Neural cell (in vitro differentiated cells): ENCODE results near the gene ANKRD39. TPM values are rescaled to one million over a fixed set of nuclear protein-coding genes. Genes with fewer than 3 reads are reported as not detected.

ENCODE experiments used
- H2AFZ ChIP-seq: fragments of 200-600, 300-800 bp; sonication (generic), shearing (Covaris generic); 2 replicates; pipeline ENCODE4 v1.6.0; 2014; ENCODE audit warnings: low read depth, mild to moderate bottlenecking, antibody characterized with exemption, low read length, moderate library complexity
- H3F3A ChIP-seq: fragments of 200-600 bp; shearing (Covaris generic); 2 replicates; pipeline ENCODE4 v1.6.1; 2016; ENCODE audit warnings: mild to moderate bottlenecking, moderate library complexity, mixed read lengths, antibody characterized with exemption, low read length; ENCODE audit not compliant: insufficient read depth, poor library complexity, severe bottlenecking
- H3K27ac ChIP-seq: fragments of 200-600, 300-800 bp; sonication (generic), shearing (Covaris generic); 2 replicates; pipeline ENCODE4 v1.5.1; 2014; ENCODE audit warnings: mild to moderate bottlenecking, low read length, moderate library complexity
- H3K27me3 ChIP-seq: fragments of 300-800, 200-600 bp; sonication (generic), shearing (Covaris generic); 2 replicates; pipeline ENCODE4 v1.6.0; 2014; ENCODE audit warnings: mild to moderate bottlenecking, low read depth, low read length, moderate library complexity; ENCODE audit not compliant: insufficient read depth
- H3K36me3 ChIP-seq: fragments of 300-800, 200-600 bp; sonication (generic), shearing (Covaris generic); 2 replicates; pipeline ENCODE4 v1.5.1; 2014; ENCODE audit warnings: mild to moderate bottlenecking, antibody characterized with exemption, low read length, moderate library complexity; ENCODE audit not compliant: insufficient read depth
- H3K4me2 ChIP-seq: fragments of 300-800, 200-600 bp; sonication (generic), shearing (Covaris generic); 2 replicates; pipeline ENCODE4 v1.6.0; 2014; ENCODE audit warnings: mild to moderate bottlenecking, low read length
- H3K4me3 ChIP-seq: fragments of 300-800, 200-600 bp; sonication (generic), shearing (Covaris generic); 2 replicates; pipeline ENCODE4 v1.5.1; 2014; ENCODE audit warnings: mild to moderate bottlenecking, low read length, moderate library complexity
- H3K79me2 ChIP-seq: fragments of 200-600 bp; shearing (Covaris generic); replicated peaks from 2 replicates; pipeline ENCODE4 v1.6.0; 2014; ENCODE audit warnings: mild to moderate bottlenecking, low read length, moderate library complexity; ENCODE audit not compliant: insufficient read depth
- H3K9ac ChIP-seq: fragments of 300-800, 200-600 bp; sonication (generic), shearing (Covaris generic); 2 replicates; pipeline ENCODE4 v1.6.1; 2016; ENCODE audit warnings: mild to moderate bottlenecking, low read length, mixed read lengths
- H3K9me2 ChIP-seq: fragments of 200-600 bp; shearing (Covaris generic); 2 replicates; pipeline ENCODE4 v1.6.1; 2016; ENCODE audit warnings: mild to moderate bottlenecking, low read length, mixed read lengths; ENCODE audit not compliant: insufficient read depth
- H3K9me3 ChIP-seq: fragments of 200-600, 300-800 bp; sonication (generic), shearing (Covaris generic); 2 replicates; pipeline ENCODE4 v1.6.1; 2016; ENCODE audit warnings: mild to moderate bottlenecking, mixed run types, low read length, moderate library complexity, mixed read lengths
- H4K20me1 ChIP-seq: fragments of 200-600 bp; shearing (Covaris generic); 2 replicates; pipeline ENCODE4 v1.6.1; 2016; ENCODE audit warnings: mild to moderate bottlenecking, mixed run types; ENCODE audit not compliant: insufficient read depth
- EP300 ChIP-seq: fragments of 450-650 bp; conservative IDR thresholded peaks from 2 replicates; pipeline ENCODE4 v1.6.1; 2014; ENCODE audit warnings: antibody characterized with exemption, mild to moderate bottlenecking, moderate library complexity; ENCODE audit not compliant: poor library complexity, severe bottlenecking
- EZH2 ChIP-seq: fragments of 200-600, 300-800 bp; shearing (Covaris generic), sonication (generic); IDR thresholded peaks from 2 replicates; pipeline ENCODE4 v1.6.1; 2014; ENCODE audit warnings: antibody characterized with exemption, low read length, borderline replicate concordance, mild to moderate bottlenecking; ENCODE audit not compliant: insufficient read depth, poor library complexity, severe bottlenecking
- MXI1 ChIP-seq: fragments of 450-650 bp; conservative IDR thresholded peaks from 2 replicates; pipeline ENCODE4 v1.6.1; 2014; ENCODE audit warnings: antibody characterized with exemption, mild to moderate bottlenecking; ENCODE audit not compliant: poor library complexity, severe bottlenecking
- POLR2AphosphoS5 ChIP-seq: IDR thresholded peaks from 2 replicates; pipeline ENCODE4 v1.6.1; 2012
- RAD21 ChIP-seq: fragments of 450-650 bp; conservative IDR thresholded peaks from 2 replicates; pipeline ENCODE4 v1.6.1; 2014; ENCODE audit warnings: antibody characterized with exemption, mild to moderate bottlenecking, moderate library complexity
- SMC3 ChIP-seq: fragments of 450-650 bp; conservative IDR thresholded peaks from 2 replicates; pipeline ENCODE4 v1.6.1; 2014; ENCODE audit warnings: antibody characterized with exemption, mild to moderate bottlenecking, moderate library complexity; ENCODE audit not compliant: poor library complexity
- TAF1 ChIP-seq: IDR thresholded peaks from 2 replicates; pipeline ENCODE4 v1.6.1; 2012; ENCODE audit warnings: low read depth
- polyA plus RNA-seq: library from polyadenylated mRNA; depleted of rRNA; stranded (reverse); fragments of >200 nt; gene quantifications from 2 replicates; pipeline ENCODE4 v1.2.3, GENCODE V29; 2014
- TF ChIP-seq, protein P1 (sequence below): IDR thresholded peaks from 2 replicates; pipeline ENCODE4 v1.6.1; 2012; ENCODE audit warnings: borderline replicate concordance
- TF ChIP-seq, protein P2 (sequence below): fragments of 450-650 bp; IDR thresholded peaks from 2 replicates; pipeline ENCODE4 v1.5.1; 2014; ENCODE audit warnings: antibody characterized with exemption, mild to moderate bottlenecking, moderate library complexity; ENCODE audit not compliant: poor library complexity, severe bottlenecking

The ANKRD39 gene
- polyA plus RNA-seq, 1 donor from 2014 or later = 30.7 TPM

DNA sequence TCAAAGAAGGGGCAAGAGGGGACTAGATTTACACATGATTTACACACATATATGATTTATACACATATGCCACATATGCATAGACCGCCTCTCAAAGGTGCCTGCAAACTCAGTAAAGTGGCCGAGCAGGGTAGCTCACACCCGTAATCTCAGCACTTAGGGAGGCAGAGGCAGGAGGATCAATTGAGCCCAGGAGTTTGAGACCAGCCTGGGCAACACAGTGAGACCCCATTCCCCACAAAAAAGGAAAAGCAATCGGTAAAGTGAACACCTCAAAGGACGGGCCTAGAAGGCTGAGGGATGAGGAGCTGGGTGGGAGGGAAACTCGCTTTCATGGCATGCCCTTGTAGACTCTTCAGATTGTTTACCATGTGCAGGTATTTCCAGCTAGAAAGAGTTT is 5.1 kb downstream of the ANKRD39 start:
- Histone ChIP-seq H3K36me3 (peaks cover 4% of the 10 kb centered on the region), H3K4me3 (no peak overlapping the region), H3K9me3 (no peaks in the 10 kb centered on the region), H3F3A (no peaks in the 10 kb centered on the region), H3K27me3 (no peaks in the 10 kb centered on the region), H3K4me2 (no peak overlapping the region), H3K9me2 (no peaks in the 10 kb centered on the region), H2AFZ (no peak overlapping the region), H4K20me1 (no peaks in the 10 kb centered on the region), H3K27ac (no peak overlapping the region), H3K79me2 (peaks cover 26% of the 10 kb centered on the region), H3K9ac (no peak overlapping the region)
- TF ChIP-seq EZH2 = no peak
- TF ChIP-seq, protein P1, sequence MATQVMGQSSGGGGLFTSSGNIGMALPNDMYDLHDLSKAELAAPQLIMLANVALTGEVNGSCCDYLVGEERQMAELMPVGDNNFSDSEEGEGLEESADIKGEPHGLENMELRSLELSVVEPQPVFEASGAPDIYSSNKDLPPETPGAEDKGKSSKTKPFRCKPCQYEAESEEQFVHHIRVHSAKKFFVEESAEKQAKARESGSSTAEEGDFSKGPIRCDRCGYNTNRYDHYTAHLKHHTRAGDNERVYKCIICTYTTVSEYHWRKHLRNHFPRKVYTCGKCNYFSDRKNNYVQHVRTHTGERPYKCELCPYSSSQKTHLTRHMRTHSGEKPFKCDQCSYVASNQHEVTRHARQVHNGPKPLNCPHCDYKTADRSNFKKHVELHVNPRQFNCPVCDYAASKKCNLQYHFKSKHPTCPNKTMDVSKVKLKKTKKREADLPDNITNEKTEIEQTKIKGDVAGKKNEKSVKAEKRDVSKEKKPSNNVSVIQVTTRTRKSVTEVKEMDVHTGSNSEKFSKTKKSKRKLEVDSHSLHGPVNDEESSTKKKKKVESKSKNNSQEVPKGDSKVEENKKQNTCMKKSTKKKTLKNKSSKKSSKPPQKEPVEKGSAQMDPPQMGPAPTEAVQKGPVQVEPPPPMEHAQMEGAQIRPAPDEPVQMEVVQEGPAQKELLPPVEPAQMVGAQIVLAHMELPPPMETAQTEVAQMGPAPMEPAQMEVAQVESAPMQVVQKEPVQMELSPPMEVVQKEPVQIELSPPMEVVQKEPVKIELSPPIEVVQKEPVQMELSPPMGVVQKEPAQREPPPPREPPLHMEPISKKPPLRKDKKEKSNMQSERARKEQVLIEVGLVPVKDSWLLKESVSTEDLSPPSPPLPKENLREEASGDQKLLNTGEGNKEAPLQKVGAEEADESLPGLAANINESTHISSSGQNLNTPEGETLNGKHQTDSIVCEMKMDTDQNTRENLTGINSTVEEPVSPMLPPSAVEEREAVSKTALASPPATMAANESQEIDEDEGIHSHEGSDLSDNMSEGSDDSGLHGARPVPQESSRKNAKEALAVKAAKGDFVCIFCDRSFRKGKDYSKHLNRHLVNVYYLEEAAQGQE = no peak
- no peak for TF ChIP-seq POLR2AphosphoS5
- TF ChIP-seq RAD21 = no peak
- no peak for TF ChIP-seq TAF1
- TF ChIP-seq, protein P2, sequence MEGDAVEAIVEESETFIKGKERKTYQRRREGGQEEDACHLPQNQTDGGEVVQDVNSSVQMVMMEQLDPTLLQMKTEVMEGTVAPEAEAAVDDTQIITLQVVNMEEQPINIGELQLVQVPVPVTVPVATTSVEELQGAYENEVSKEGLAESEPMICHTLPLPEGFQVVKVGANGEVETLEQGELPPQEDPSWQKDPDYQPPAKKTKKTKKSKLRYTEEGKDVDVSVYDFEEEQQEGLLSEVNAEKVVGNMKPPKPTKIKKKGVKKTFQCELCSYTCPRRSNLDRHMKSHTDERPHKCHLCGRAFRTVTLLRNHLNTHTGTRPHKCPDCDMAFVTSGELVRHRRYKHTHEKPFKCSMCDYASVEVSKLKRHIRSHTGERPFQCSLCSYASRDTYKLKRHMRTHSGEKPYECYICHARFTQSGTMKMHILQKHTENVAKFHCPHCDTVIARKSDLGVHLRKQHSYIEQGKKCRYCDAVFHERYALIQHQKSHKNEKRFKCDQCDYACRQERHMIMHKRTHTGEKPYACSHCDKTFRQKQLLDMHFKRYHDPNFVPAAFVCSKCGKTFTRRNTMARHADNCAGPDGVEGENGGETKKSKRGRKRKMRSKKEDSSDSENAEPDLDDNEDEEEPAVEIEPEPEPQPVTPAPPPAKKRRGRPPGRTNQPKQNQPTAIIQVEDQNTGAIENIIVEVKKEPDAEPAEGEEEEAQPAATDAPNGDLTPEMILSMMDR = no peak
- TF ChIP-seq SMC3 = no peak
- TF ChIP-seq MXI1 = no peak
- TF ChIP-seq EP300 = no peak

DNA sequence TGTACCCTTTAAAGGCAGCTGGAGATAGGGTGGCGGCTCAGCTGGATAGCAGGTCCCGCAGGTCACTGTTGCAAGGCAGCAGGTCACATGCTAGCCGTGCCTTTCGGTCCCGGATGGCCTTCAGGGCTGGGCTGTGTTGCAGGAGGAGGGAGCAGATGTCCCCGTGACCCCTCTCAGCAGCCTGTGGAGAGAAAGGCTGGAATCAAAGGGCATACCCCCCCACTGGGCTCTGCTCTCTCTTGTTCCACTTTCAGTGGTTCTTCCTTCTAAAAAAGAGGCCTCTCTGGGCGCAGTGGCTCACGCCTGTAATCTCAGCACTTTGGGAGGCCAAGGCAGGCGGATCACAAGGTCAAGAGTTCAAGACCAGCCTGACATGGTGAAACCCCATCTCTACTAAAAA is 9.6 kb downstream of the ANKRD39 start:
- Histone ChIP-seq H3K9me3 (no peaks in the 10 kb centered on the region), H3K4me3 (no peak overlapping the region), H3K79me2 (no peaks in the 10 kb centered on the region), H2AFZ (no peak overlapping the region), H3K9me2 (no peaks in the 10 kb centered on the region), H3K4me2 (no peak overlapping the region), H4K20me1 (no peaks in the 10 kb centered on the region), H3K27me3 (no peaks in the 10 kb centered on the region), H3K36me3 (peaks cover 8% of the 10 kb centered on the region), H3F3A (no peaks in the 10 kb centered on the region), H3K9ac (no peak overlapping the region), H3K27ac (no peak overlapping the region)
- TF ChIP-seq RAD21 (no peak), MXI1 (no peak), TAF1 (no peak), SMC3 (no peak), POLR2AphosphoS5 (no peak), EZH2 (no peak), EP300 (no peak)
- TF ChIP-seq, protein P2 = no peak
- TF ChIP-seq, protein P1 = no peak
